Activated T-helper 9 cell treated with anti-CD3 and anti-CD28 coated beads, Interleukin-2, amount 50 U/mL, for 16 hours (primary cell): ENCODE data around the gene MRPL4.
"Not testable (repeated sequence)": the region's sequence is repeated elsewhere in the genome, so short reads cannot be mapped to it uniquely, and the experiment has no call there.

Source experiments
- DNase-seq: peaks from one replicate; pipeline ENCODE4 v3.0.0-alpha.2; 2020; ENCODE audit warnings: low read depth

MRPL4 gene

GRCh38 chr19:10262771-10263170 is 10.8 kb downstream of the MRPL4 start:
- DNase-seq = no peak

GRCh38 chr19:10266706-10267105 is 14.7 kb downstream of the MRPL4 start:
- DNase-seq = no peak

GRCh38 chr19:10268071-10268470 is 16.1 kb downstream of the MRPL4 start:
- no peak for DNase-seq

- peak; percentile 82 for DNase-seq
Observed at GRCh38 chr19:10269333-10270179, 17.5 kb downstream of the MRPL4 start.

- peak; percentile 58 for DNase-seq
Observed at GRCh38 chr19:10270180-10270615, 18.2 kb downstream of the MRPL4 start.

GRCh38 chr19:10270616-10271394 is 18.8 kb downstream of the MRPL4 start, which contains the start of gene ICAM1:
TSS of gene ICAM1 (plus strand) at chr19:10271120. CDS start at chr19:10271160, 40 bp downstream.
- peak; percentile 66 for DNase-seq

GRCh38 chr19:10271543-10272086 is 19.6 kb downstream of the MRPL4 start:
- DNase-seq = no peak

- no peak for DNase-seq
Observed at GRCh38 chr19:10274589-10274988, 22.6 kb downstream of the MRPL4 start.

- no peak for DNase-seq
Observed at GRCh38 chr19:10277795-10278589, 26.0 kb downstream of the MRPL4 start.

GRCh38 chr19:10278935-10279334 is 26.9 kb downstream of the MRPL4 start:
- DNase-seq = no peak

- DNase-seq = no peak
Observed at GRCh38 chr19:10279737-10280442, 27.9 kb downstream of the MRPL4 start.

- not testable (repeated sequence) for DNase-seq
Observed at GRCh38 chr19:10282043-10282442, 30.0 kb downstream of the MRPL4 start.

- no peak for DNase-seq
Observed at GRCh38 chr19:10283301-10284064, 31.5 kb downstream of the MRPL4 start.

GRCh38 chr19:10284065-10284959 is 32.3 kb downstream of the MRPL4 start:
- no peak for DNase-seq

GRCh38 chr19:10284960-10285278 is 32.9 kb downstream of the MRPL4 start:
- no peak for DNase-seq

GRCh38 chr19:10285393-10285792 is 33.4 kb downstream of the MRPL4 start:
- no peak for DNase-seq

GRCh38 chr19:10286803-10287737 is 35.1 kb downstream of the MRPL4 start, which contains the start of gene ICAM4:
TSS of gene ICAM4 (plus strand) at chr19:10286955. CDS start at chr19:10287013, 58 bp downstream.
- DNase-seq = no peak

- DNase-seq = no peak
Observed at GRCh38 chr19:10288662-10289166, 36.7 kb downstream of the MRPL4 start.
